Endothelial cell of umbilical vein (primary cell): Measurements from ENCODE around the gene SLC25A21. TPM values are rescaled to one million over a fixed set of nuclear protein-coding genes. Genes with fewer than 3 reads are reported as not detected.

Source experiments
- BruUV-seq: library from RNA; stranded (reverse); fragments of 400-500 nt; replicated peaks from 2 replicates; lab custom pipeline; 2021; lab: Mats Ljungman, UMichigan
- CTCF ChIA-PET: fragments of 300-600, 350-600 bp; sonication (Branson Sonifier 250); formaldehyde crosslinking; loops from one replicate; lab custom pipeline; 2021; ENCODE audit warnings: antibody characterized with exemption, inconsistent platforms; lab: Charles Lee
- POLR2A ChIA-PET: fragments of 300-600, 350-600 bp; sonication (Branson Sonifier 250); formaldehyde crosslinking; loops from one replicate; lab custom pipeline; 2021; ENCODE audit warnings: antibody characterized with exemption, inconsistent platforms; lab: Charles Lee
- DNase-seq: peaks from one replicate; pipeline ENCODE4 v3.0.0-alpha.2; 2011; ENCODE audit warnings: low read depth, low spot score
- FAIRE-seq: peaks from 2 replicates; lab custom pipeline; 2011; peaks lifted over from hg19 to GRCh38; lab: Jason Lieb, UNC
- H2AFZ ChIP-seq: 2 replicates; pipeline ENCODE4 v1.6.0; 2012; ENCODE audit warnings: low read depth, low read length, control low read depth, inconsistent platforms
- H3K27ac ChIP-seq: 2 replicates; pipeline ENCODE4 v1.5.1; 2011; ENCODE audit warnings: low read depth, mild to moderate bottlenecking, control low read depth, low read length, moderate library complexity; ENCODE audit not compliant: insufficient read depth
- H3K27me3 ChIP-seq, 2 experiments: 2 replicates each; pipeline versions ENCODE4 v1.6.0 to v1.6.1; 2011; ENCODE audit warnings: low read length in 2 of 2, mixed read lengths in 1 of 2; ENCODE audit not compliant: control insufficient read depth in 2 of 2, insufficient read depth in 2 of 2
- H3K36me3 ChIP-seq, 2 experiments: 2 replicates in 1 of 2; 3 replicates in 1 of 2; pipeline ENCODE4 v1.5.1; 2011; ENCODE audit warnings: low read length in 2 of 2, mild to moderate bottlenecking in 1 of 2, moderate library complexity in 1 of 2; ENCODE audit not compliant: control insufficient read depth in 2 of 2, insufficient read depth in 2 of 2; ENCODE audit errors: extremely low read depth in 1 of 2
- H3K4me1 ChIP-seq: 3 replicates; pipeline ENCODE4 v1.5.1; 2011; ENCODE audit warnings: mild to moderate bottlenecking, low read length; ENCODE audit not compliant: control insufficient read depth, insufficient read depth; ENCODE audit errors: extremely low read depth
- H3K4me2 ChIP-seq: 2 replicates; pipeline ENCODE4 v1.6.1; 2011; ENCODE audit warnings: low read length, control low read depth, mixed read lengths; ENCODE audit not compliant: insufficient read depth
- H3K4me3 ChIP-seq, 3 experiments: fragments of 200-600 bp in 1 of 3; sonication (generic), shearing (Covaris generic) in 1 of 3; replicated peaks in 1 of 3; 2 replicates each; pipeline ENCODE4 v1.5.1; 2011 to 2016; ENCODE audit warnings: control low read depth in 3 of 3, low read length in 3 of 3, mild to moderate bottlenecking in 2 of 3, inconsistent platforms in 1 of 3, low read depth in 1 of 3, moderate library complexity in 1 of 3; ENCODE audit not compliant: insufficient read depth in 1 of 3
- H3K79me2 ChIP-seq: 2 replicates; pipeline ENCODE4 v1.6.0; 2012; ENCODE audit warnings: low read length, inconsistent platforms; ENCODE audit not compliant: control insufficient read depth, insufficient read depth
- H3K9ac ChIP-seq: replicated peaks from 2 replicates; pipeline ENCODE3; 2011; ENCODE audit warnings: low read length, control low read depth; ENCODE audit not compliant: insufficient read depth; ENCODE audit errors: extremely low read depth
- H3K9me1 ChIP-seq: replicated peaks from 3 replicates; pipeline ENCODE4 v1.6.0; 2011; ENCODE audit warnings: mild to moderate bottlenecking, low read length; ENCODE audit not compliant: control insufficient read depth, insufficient read depth; ENCODE audit errors: extremely low read depth
- H3K9me3 ChIP-seq: replicated peaks from 2 replicates; pipeline ENCODE4 v1.5.1; 2012; ENCODE audit warnings: low read length, inconsistent platforms; ENCODE audit not compliant: control insufficient read depth, insufficient read depth
- H4K20me1 ChIP-seq: replicated peaks from 2 replicates; pipeline ENCODE3; 2011; ENCODE audit warnings: mild to moderate bottlenecking, low read length; ENCODE audit not compliant: control insufficient read depth, insufficient read depth; ENCODE audit errors: extremely low read depth
- CTCF ChIP-seq, 2 donors: IDR thresholded peaks; 1 replicate in 1 of 2; 2 replicates in 1 of 2; pipeline ENCODE4 v1.5.1; 2011; ENCODE audit warnings: low read length in 2 of 2, mild to moderate bottlenecking in 2 of 2, moderate library complexity in 2 of 2, control low read depth in 1 of 2, inconsistent platforms in 1 of 2, low read depth in 1 of 2; ENCODE audit not compliant: insufficient read depth in 1 of 2; ENCODE audit errors: extremely low read depth in 1 of 2
- EZH2 ChIP-seq: IDR thresholded peaks from 2 replicates; pipeline ENCODE4 v1.6.1; 2012; ENCODE audit warnings: borderline replicate concordance, low read depth, mild to moderate bottlenecking, moderate library complexity, low read length, inconsistent platforms; ENCODE audit not compliant: severe bottlenecking
- FOS ChIP-seq: IDR thresholded peaks from 2 replicates; pipeline ENCODE4 v1.6.1; 2011; ENCODE audit warnings: mild to moderate bottlenecking, low read length, moderate library complexity, borderline replicate concordance; ENCODE audit not compliant: insufficient read depth
- GATA2 ChIP-seq: IDR thresholded peaks from 2 replicates; pipeline ENCODE4 v1.7.0; 2011; ENCODE audit warnings: low read depth, mild to moderate bottlenecking, moderate library complexity, mixed read lengths, low read length; ENCODE audit not compliant: insufficient read length, insufficient read depth
- JUN ChIP-seq: IDR thresholded peaks from 2 replicates; pipeline ENCODE4 v1.6.1; 2011; ENCODE audit warnings: borderline replicate concordance, low read depth; ENCODE audit not compliant: insufficient read length, insufficient read depth
- MAX ChIP-seq: IDR thresholded peaks from 2 replicates; pipeline ENCODE4 v1.6.1; 2011; ENCODE audit not compliant: insufficient read depth, insufficient read length
- MYC ChIP-seq: IDR thresholded peaks from one replicate; pipeline ENCODE4 v1.6.1; 2011; ENCODE audit warnings: mild to moderate bottlenecking, low read depth, low read length
- POLR2A ChIP-seq: IDR thresholded peaks from 2 replicates; pipeline ENCODE4 v1.6.1; 2012; ENCODE audit warnings: low read depth, mild to moderate bottlenecking, control low read depth, low read length
- POLR2AphosphoS5 ChIP-seq: IDR thresholded peaks from 2 replicates; pipeline ENCODE4 v1.6.1; 2012; ENCODE audit warnings: low read depth, mild to moderate bottlenecking, control low read depth, low read length, moderate library complexity; ENCODE audit not compliant: insufficient read depth
- dilution Hi-C: fragments of 300-500 bp; cut with MboI; formaldehyde crosslinking; loops from one replicate; pipeline ENCODE4 v1.15.0; 2019; ENCODE audit warnings: low sequenced_read_pairs; ENCODE audit not compliant: extremely low pct_ligation_motif_present
- intact Hi-C: fragments of 100-400 bp; cut with micrococcal nuclease; formaldehyde crosslinking; loops from one replicate; pipeline ENCODE4 v1.10.0; 2022
- polyA plus RNA-seq, 4 experiments: library from polyadenylated mRNA; depleted of rRNA in 3 of 4; stranded (reverse) in 3 of 4; unstranded in 1 of 4; fragments of >200 nt; gene quantifications; 2 replicates each; pipeline versions ENCODE4 v1.2.1 to v1.2.3, GENCODE V29; 2011 to 2012; ENCODE audit warnings: missing spikeins in 1 of 4
- total RNA-seq: library from RNA; stranded (reverse); gene quantifications from 2 replicates; pipeline ENCODE4 v1.2.3, GENCODE V29; 2021

SLC25A21 gene
- total and polyA plus RNA-seq, 2 donors (not counting 3 experiments of a cell fraction or from before 2014, with no cell fraction given), result 0.98 to 1.4 TPM

- BruUV-seq, result no TSS peak
- H3K4me1 ChIP-seq, result no peaks in the 10 kb centered on the region
- intact Hi-C loops (no loop called here), dilution Hi-C loops (no loop called here)
- H3K4me2 ChIP-seq, result no peak overlapping the region
- H3K79me2 ChIP-seq, result no peaks in the 10 kb centered on the region
- no peaks in the 10 kb centered on the region for H3K9me3 ChIP-seq
- FAIRE-seq, result no peak
- no peak overlapping the region for H3K4me3 ChIP-seq
- TF ChIP-seq GATA2, result no peak
- TF ChIP-seq EZH2, result no peak
- TF ChIP-seq MYC, result no peak
- TF ChIP-seq FOS, result no peak
- no peak for TF ChIP-seq JUN
- TF ChIP-seq POLR2A, result no peak
- TF ChIP-seq POLR2AphosphoS5, result no peak
- TF ChIP-seq MAX, result no peak
- TF ChIP-seq CTCF (IDR thresholded peaks at IDR 0.05; ENCODE audit: extremely low read depth in 1 of 2, insufficient read depth in 1 of 2, low read depth in 1 of 2, low read length in 2 of 2), result no peak
- no peaks in the 10 kb centered on the region for H3K27me3 ChIP-seq
- CTCF ChIA-PET, result interaction anchor here (1.3 kb wide), 1 partner anchor 307 kb away, joined by 3 read pairs; no protein-coding TSS in a partner anchor
- H3K9me1 ChIP-seq, result no peaks in the 10 kb centered on the region
- no peak for DNase-seq
- H3K27ac ChIP-seq, result no peak overlapping the region
- no peaks in the 10 kb centered on the region for H3K36me3 ChIP-seq
- H3K9ac ChIP-seq, result no peak overlapping the region
- POLR2A ChIA-PET, result no interaction called here
- no peak overlapping the region for H2AFZ ChIP-seq
- no peaks in the 10 kb centered on the region for H4K20me1 ChIP-seq
Measured at GRCh38 chr14:36810209-36810608, 362.2 kb downstream of the SLC25A21 start.
